Measurements from ENCODE around the gene NCOA3. TPM values are rescaled to one million over a fixed set of nuclear protein-coding genes. Genes with fewer than 3 reads are reported as not detected.
"Not testable (repeated sequence)": the region's sequence is repeated elsewhere in the genome, so short reads cannot be mapped to it uniquely, and the experiment has no call there.

The NCOA3 gene
- total RNA-seq, 1 experiment from 2014 or later = 60.3 TPM

- H3K36me3 Mint-ChIP-seq (ENCODE audit: insufficient read depth, unreplicated experiment) = no peaks in the 10 kb centered on the region
- CTCF ChIA-PET = interaction anchor here (0.6 kb wide), 2 partner anchors 21 to 127 kb away, joined by 3 to 4 read pairs; no protein-coding TSS in a partner anchor
- H3K9me3 Mint-ChIP-seq (ENCODE audit: low read depth, unreplicated experiment) = no peaks in the 10 kb centered on the region
- no peak overlapping the region for H3K4me3 Mint-ChIP-seq (ENCODE audit: low read depth, unreplicated experiment)
- no peak overlapping the region for H3K27ac Mint-ChIP-seq (ENCODE audit: unreplicated experiment)
- intact Hi-C loops (cut with micrococcal nuclease; ENCODE audit: unreplicated experiment) = loop anchor here (5.0 kb wide), 1 partner anchor 69 kb away; no protein-coding TSS in a partner anchor
- TF ChIP-seq, protein P1, sequence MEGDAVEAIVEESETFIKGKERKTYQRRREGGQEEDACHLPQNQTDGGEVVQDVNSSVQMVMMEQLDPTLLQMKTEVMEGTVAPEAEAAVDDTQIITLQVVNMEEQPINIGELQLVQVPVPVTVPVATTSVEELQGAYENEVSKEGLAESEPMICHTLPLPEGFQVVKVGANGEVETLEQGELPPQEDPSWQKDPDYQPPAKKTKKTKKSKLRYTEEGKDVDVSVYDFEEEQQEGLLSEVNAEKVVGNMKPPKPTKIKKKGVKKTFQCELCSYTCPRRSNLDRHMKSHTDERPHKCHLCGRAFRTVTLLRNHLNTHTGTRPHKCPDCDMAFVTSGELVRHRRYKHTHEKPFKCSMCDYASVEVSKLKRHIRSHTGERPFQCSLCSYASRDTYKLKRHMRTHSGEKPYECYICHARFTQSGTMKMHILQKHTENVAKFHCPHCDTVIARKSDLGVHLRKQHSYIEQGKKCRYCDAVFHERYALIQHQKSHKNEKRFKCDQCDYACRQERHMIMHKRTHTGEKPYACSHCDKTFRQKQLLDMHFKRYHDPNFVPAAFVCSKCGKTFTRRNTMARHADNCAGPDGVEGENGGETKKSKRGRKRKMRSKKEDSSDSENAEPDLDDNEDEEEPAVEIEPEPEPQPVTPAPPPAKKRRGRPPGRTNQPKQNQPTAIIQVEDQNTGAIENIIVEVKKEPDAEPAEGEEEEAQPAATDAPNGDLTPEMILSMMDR (IDR thresholded peaks at IDR 0.05; ENCODE audit: unreplicated experiment) = no peak
- BruUV-seq (replicated peaks) = no TSS peak
- no peaks in the 10 kb centered on the region for H3K27me3 Mint-ChIP-seq (ENCODE audit: unreplicated experiment)
- H3K4me1 Mint-ChIP-seq (ENCODE audit: low read depth, unreplicated experiment) = peaks cover 20% of the 10 kb centered on the region
- no peak for DNase-seq
Measured at GRCh38 chr20:47461120-47461685, 40.5 kb upstream of the NCOA3 start.

- BruUV-seq (replicated peaks); H3K4me3 Mint-ChIP-seq (ENCODE audit: low read depth, unreplicated experiment): not testable (repeated sequence)
- CTCF ChIA-PET = interaction anchor here (0.6 to 0.7 kb wide), 3 partner anchors 21 to 149 kb away, joined by 3 to 7 read pairs (median 3); no protein-coding TSS in a partner anchor
Measured at GRCh38 chr20:47461906-47462305, 39.8 kb upstream of the NCOA3 start.

GRCh38 chr20:47464380-47465101, 37.1 kb upstream of the NCOA3 start:
- intact Hi-C loops (cut with micrococcal nuclease; ENCODE audit: unreplicated experiment) = loop anchor here (2.0 to 5.0 kb wide), 2 partner anchors 32 to 72 kb away; no protein-coding TSS in a partner anchor
- TF ChIP-seq, protein P1 (IDR thresholded peaks at IDR 0.05; ENCODE audit: unreplicated experiment) = peak; percentile 8
- Mint-ChIP-seq H3K4me1 (ENCODE audit: low read depth, unreplicated experiment) (peaks cover 14% of the 10 kb centered on the region), H3K36me3 (ENCODE audit: insufficient read depth, unreplicated experiment) (no peaks in the 10 kb centered on the region), H3K4me3 (ENCODE audit: low read depth, unreplicated experiment) (peak overlapping the region; percentile 5), H3K9me3 (ENCODE audit: low read depth, unreplicated experiment) (no peaks in the 10 kb centered on the region), H3K27me3 (ENCODE audit: unreplicated experiment) (no peaks in the 10 kb centered on the region), H3K27ac (ENCODE audit: unreplicated experiment) (peak overlapping the region; percentile 33)
- DNase-seq = peak; percentile 93
- CTCF ChIA-PET = interaction anchor here (0.6 to 1.1 kb wide), 13 partner anchors 9 to 191 kb away, joined by 3 to 18 read pairs (median 5); partner anchors contain the start of gene NCOA3
- no TSS peak for BruUV-seq (replicated peaks)

More at GRCh38 chr20:47461906-47462305, 39.8 kb upstream of the NCOA3 start:
- peaks cover 14% of the 10 kb centered on the region for H3K4me1 Mint-ChIP-seq (ENCODE audit: low read depth, unreplicated experiment)
- intact Hi-C loops (cut with micrococcal nuclease; ENCODE audit: unreplicated experiment) = loop anchor here (5.0 kb wide), 1 partner anchor 70 kb away; no protein-coding TSS in a partner anchor
- not testable (repeated sequence) for H3K27me3 Mint-ChIP-seq (ENCODE audit: unreplicated experiment); H3K9me3 Mint-ChIP-seq (ENCODE audit: low read depth, unreplicated experiment); H3K27ac Mint-ChIP-seq (ENCODE audit: unreplicated experiment); DNase-seq; H3K36me3 Mint-ChIP-seq (ENCODE audit: insufficient read depth, unreplicated experiment)

DNA sequence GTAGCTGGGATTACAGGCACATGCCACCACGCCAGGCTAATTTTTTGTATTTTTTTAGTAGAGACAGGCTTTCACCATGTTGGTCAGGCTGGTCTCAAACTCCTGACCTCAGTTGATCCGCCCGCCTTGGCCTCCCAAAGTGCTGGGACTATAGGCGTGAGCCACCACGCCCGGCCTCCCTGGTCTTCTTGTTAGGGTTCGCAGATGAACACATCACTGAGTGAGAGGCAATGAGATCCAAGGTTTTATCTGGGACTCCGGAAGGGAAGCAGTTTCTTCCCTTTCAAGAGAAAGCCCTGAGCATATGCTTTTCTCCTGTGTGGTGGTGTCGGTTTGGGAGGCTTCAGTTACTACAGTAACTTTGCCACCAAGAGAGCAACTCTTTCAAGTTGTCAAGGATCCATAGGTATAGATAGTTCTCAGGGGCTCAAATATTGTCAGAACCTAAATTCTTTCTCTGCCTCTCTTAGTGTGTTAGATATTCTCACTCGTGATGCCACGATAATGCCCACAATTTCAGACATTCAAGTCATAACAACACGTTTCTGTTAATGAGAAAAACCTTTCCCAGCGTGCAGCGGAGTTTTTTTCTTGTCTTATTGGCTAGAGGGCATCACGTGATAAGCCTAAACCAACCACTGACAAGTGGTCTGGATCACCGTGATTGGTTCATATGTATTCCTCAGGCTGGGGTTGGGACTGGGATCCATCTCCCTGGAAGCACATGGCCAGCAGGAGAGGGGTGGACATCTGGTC, 36.2 kb upstream of the NCOA3 start:
- CTCF ChIA-PET = no interaction called here
- Mint-ChIP-seq H3K27ac (ENCODE audit: unreplicated experiment) (peak overlapping the region; percentile 33), H3K9me3 (ENCODE audit: low read depth, unreplicated experiment) (no peaks in the 10 kb centered on the region), H3K27me3 (ENCODE audit: unreplicated experiment) (no peaks in the 10 kb centered on the region), H3K4me3 (ENCODE audit: low read depth, unreplicated experiment) (no peak overlapping the region), H3K4me1 (ENCODE audit: low read depth, unreplicated experiment) (peaks cover 14% of the 10 kb centered on the region), H3K36me3 (ENCODE audit: insufficient read depth, unreplicated experiment) (no peaks in the 10 kb centered on the region)
- no TSS peak for BruUV-seq (replicated peaks)
- no peak for DNase-seq
- TF ChIP-seq, protein P1 (IDR thresholded peaks at IDR 0.05; ENCODE audit: unreplicated experiment) = no peak
- intact Hi-C loops (cut with micrococcal nuclease; ENCODE audit: unreplicated experiment) = loop anchor here (2.0 kb wide), 1 partner anchor 33 kb away; no protein-coding TSS in a partner anchor
